ENCODE measurements around the gene GPR84.
"Not testable (repeated sequence)": the region's sequence is repeated elsewhere in the genome, so short reads cannot be mapped to it uniquely, and the experiment has no call there.

The GPR84 gene

DNA sequence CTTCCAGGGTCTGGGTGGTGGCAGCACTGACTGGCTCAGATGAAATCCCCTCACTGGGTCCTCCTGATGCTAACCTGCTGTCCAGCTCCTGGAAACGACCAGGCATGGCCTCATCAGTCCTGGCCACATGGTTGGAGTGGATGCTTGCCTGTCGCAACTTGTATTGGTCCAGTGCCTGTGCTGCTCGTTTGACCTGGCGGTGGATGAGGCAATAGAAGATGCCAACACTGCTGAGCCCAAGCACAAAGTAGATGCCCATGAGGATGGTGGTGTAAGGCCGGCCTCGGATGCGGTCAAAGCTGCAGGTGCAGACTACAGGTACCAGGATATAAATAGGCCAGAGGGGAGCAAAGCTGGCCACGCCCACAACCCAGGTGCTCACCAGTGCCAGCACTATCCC is 1.2 kb downstream of the GPR84 start:
- Mint-ChIP-seq H3K9me3 (no peaks in the 10 kb centered on the region), H3K27ac (peak overlapping the region in 1 of 2 donors; percentile 84)

DNA sequence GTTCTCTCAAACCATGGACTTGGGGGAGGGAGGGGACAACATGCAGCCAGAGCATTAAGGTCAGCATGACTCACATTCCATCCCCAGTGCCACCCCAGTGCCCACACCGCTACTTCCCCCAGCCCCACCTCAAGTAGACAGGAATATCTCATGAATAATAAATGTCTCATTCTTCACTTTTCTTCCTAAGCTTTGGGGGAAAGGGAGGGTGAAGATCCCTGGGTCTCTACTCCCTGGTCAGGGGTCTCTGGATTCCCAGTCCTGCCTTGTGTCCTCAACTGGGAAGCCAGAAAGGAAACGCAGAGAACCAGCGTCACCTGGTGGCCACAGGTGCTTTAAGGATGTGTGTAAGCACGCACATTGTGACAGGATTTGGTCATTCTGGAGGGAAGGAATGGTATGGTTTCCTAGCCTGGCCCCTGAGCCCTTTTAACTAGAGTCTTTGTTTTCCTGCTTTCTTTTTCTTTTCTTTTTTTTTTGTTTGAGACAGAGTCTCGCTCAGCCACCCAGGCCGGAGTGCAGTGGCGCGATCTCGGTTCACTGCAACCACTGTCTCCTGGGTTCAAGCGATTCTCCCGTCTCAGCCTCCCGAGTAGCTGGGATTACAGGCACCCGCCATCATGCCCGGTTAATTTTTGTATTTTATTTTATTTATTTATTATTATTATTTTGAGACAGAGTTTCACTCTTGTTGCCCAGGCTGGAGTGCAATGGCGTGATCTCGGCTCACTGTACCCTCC is 3.4 kb downstream of the GPR84 start:
- peak overlapping the region; percentile 35 to 53 for H3K4me3 Mint-ChIP-seq
- H3K27me3 Mint-ChIP-seq = no peaks in the 10 kb centered on the region
- no peak for ATAC-seq (replicated peaks)
- no peaks in the 10 kb centered on the region for H3K9me3 Mint-ChIP-seq
- H3K36me3 Mint-ChIP-seq (ENCODE audit: insufficient read depth) = no peaks in the 10 kb centered on the region
- H3K4me1 Mint-ChIP-seq (ENCODE audit: low read depth in 2 of 2) = peaks cover 14 to 19% of the 10 kb centered on the region in 2 donors
- no peak overlapping the region for H3K27ac Mint-ChIP-seq
- peak in 2 of 3 experiments; percentile 18 to 33 for DNase-seq

More for the DNA sequence above, 1.2 kb downstream of the GPR84 start:
- DNase-seq (no peak), ATAC-seq (replicated peaks) (no peak)
- Mint-ChIP-seq H3K36me3 (ENCODE audit: insufficient read depth) (no peaks in the 10 kb centered on the region), H3K27me3 (no peaks in the 10 kb centered on the region), H3K4me1 (ENCODE audit: low read depth in 2 of 2) (peaks cover 15 to 19% of the 10 kb centered on the region in 2 donors), H3K4me3 (no peak overlapping the region)

DNA sequence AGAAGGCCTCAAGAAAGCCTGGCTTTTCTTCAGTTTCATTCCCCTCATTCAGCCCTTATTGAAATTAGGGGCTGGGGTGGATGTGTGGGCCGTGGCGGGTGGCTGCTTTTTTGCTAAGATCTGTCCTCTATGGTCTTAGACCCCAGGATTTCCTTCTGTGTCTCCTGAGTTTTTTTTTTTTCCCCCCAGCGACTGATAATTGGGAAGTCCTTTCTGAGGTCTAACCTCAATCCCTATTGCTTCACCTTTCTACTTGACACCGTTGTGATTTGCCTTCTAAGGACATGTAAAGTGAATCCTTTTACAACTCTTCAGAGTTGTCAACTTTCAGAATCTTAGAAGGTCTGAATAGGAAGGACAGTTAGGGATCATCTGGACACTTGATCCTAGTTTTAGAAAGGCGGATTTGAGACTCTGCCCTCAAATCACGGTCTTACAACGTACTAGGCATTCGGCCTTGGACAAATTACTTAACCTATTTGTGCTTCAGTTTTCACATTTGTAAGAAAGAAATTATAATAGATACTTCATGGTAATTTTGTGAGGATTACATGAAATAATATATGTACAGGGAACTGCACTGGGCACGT is 4.4 kb downstream of the GPR84 start:
- no peak overlapping the region for H3K27ac Mint-ChIP-seq
- no peak overlapping the region for H3K4me3 Mint-ChIP-seq
- ATAC-seq (replicated peaks) = no peak
- H3K9me3 Mint-ChIP-seq = no peaks in the 10 kb centered on the region
- DNase-seq = no peak
- H3K4me1 Mint-ChIP-seq (ENCODE audit: low read depth in 2 of 2) = peaks cover 14 to 18% of the 10 kb centered on the region in 2 donors
- no peaks in the 10 kb centered on the region for H3K27me3 Mint-ChIP-seq
- no peaks in the 10 kb centered on the region for H3K36me3 Mint-ChIP-seq (ENCODE audit: insufficient read depth)

DNA sequence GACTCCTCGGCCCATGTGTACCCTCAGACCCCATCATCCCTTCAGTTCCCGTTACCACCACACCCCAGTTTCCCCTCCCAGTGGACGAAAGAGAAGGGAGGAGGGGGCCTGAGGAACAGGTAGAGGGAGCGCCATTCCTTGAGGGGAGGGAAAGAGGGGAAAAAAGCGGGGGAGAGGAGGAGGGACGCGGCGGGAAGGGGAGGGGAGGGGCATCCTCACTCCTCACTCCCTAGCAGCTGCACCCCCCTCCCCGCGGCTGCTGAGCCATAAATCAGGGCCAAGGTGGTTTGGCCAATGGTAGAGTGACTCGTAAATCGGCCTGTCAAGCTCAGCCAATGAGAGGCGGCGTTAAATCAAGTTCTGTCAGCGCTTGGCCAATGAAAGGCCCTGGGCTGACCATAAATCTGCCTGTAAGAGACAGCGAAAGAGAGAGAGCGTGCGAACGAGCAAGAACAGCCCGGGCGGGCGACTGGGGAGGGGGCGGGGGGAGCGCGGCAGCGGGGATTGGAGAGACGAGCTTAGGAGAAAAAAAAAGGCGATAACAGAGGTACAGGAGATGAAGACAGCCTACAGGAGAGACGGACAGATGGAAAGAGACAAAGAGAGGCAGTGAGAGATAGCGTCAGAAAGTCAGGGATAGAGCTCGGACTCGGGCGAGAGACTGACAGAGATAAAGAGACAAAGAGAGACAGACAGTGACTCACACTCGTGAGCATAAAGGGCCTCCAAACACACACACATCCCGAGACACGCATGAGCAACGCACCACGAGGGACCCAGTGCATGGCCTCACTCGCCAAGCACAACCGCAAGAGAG is 5.1 kb downstream of the GPR84 start:
- Mint-ChIP-seq H3K27me3 (no peaks in the 10 kb centered on the region), H3K27ac (no peak overlapping the region), H3K9me3 (no peaks in the 10 kb centered on the region), H3K36me3 (ENCODE audit: insufficient read depth) (no peaks in the 10 kb centered on the region), H3K4me1 (ENCODE audit: low read depth in 2 of 2) (peaks cover 8 to 11% of the 10 kb centered on the region in 2 donors), H3K4me3 (no peak overlapping the region)
- peak; percentile 91 to 94 (median 93) for DNase-seq
- peak; percentile 95 for ATAC-seq (replicated peaks)

DNA sequence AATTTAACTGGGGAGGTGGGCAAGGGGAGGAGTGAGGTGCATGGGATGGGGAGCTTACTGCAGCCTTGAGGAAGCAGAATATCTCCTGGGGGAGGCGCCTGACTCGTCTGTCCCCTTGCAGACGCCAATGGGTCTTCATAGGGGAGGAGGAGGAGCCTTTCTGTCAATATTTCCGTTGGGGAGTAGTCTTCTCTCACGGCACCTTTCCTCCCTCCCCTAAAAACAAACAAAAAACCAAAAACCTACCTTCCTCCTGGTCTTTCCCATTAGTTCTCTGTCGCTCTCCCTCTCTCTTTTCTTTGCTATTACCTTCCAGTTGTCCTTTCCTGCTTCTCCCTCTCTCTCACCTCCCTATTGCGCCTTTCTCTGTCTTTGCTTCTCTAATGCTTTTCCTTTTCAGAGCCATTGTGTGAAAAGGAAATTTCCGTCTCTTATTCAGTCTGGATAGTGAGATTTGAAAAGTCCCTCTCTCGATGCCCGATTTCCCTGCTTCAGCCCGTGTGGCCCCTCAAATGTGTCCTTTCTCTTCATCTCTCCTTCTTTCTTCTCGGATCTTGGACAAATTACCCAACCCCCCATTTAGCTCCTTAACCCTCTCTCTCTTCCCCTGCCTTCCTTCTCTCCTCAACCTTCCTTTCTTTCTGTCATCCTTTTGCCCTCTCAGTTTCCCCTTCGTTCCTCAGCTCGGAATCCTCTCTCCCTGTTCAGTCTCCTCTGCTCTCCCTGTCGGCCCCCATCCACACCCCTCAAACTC is 5.9 kb downstream of the GPR84 start:
- Mint-ChIP-seq H3K27me3 (no peaks in the 10 kb centered on the region), H3K4me3 (no peak overlapping the region), H3K36me3 (ENCODE audit: insufficient read depth) (peaks cover 2% of the 10 kb centered on the region), H3K9me3 (no peaks in the 10 kb centered on the region), H3K27ac (no peak overlapping the region), H3K4me1 (ENCODE audit: low read depth in 2 of 2) (peaks cover 3% of the 10 kb centered on the region in 2 donors)
- no peak for ATAC-seq (replicated peaks)
- no peak for DNase-seq

DNA sequence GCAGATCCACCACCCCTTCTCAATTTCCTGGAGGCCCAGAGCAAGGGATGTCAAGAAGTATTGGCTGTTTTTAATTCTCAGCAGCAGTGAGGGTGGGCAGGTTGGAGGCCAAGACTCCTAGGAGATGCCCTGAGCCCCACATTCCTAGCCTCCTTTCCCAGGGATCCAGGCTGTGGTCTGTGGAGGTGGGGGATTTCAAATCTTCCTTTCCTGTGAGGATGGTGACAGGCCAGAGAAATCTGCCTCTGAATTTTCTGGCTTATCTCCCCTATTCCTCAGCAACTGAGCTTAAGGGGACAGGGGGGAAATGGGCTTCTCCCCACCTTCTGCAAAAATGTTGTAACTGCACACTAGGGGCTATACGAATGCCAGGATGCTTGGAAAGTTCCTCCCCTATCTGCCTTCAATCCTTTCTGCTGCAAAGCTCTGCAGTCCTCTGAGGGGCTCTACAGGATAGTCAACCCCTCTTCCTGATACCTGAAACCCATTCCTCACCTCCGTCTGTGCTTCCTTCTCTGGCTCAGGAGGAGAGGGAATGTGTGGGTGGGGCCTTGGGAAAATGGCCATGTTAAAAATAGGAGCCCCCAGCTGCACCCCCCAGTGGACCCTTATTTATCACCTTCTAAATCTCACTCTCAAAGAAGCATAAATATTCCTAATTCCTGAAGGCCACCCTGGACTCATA is 6.6 kb downstream of the GPR84 start:
- H3K9me3 Mint-ChIP-seq = no peaks in the 10 kb centered on the region
- peaks cover 3% of the 10 kb centered on the region for H3K36me3 Mint-ChIP-seq (ENCODE audit: insufficient read depth)
- H3K27me3 Mint-ChIP-seq = no peaks in the 10 kb centered on the region
- no peaks in the 10 kb centered on the region for H3K4me1 Mint-ChIP-seq (ENCODE audit: low read depth in 2 of 2)
- no peak for ATAC-seq (replicated peaks)
- H3K4me3 Mint-ChIP-seq = no peak overlapping the region
- peak overlapping the region in 1 of 2 donors; percentile 42 for H3K27ac Mint-ChIP-seq
- no peak for DNase-seq

DNA sequence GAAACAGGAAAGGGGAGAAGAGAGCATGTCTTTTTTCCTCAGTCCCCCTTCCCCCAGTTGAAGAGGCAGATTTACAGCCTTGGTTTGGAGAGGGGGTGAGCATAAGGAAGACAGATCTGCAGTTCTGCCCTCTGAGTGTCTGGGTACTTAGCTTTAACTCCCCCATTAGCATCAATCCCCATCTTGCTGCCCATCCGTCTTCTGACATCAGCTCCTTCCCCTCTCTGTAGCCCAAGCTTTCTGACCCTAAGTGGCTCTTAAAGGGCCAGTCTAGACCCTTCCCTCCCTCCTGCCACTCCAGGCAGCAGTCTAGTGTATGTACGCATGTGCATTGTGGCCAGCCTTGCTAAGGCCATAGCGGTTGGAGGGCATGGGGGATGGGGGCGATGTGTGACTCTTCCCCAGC is 7.3 kb downstream of the GPR84 start:
- Mint-ChIP-seq H3K27me3 (no peaks in the 10 kb centered on the region), H3K36me3 (ENCODE audit: insufficient read depth) (peaks cover 3% of the 10 kb centered on the region), H3K27ac (peak overlapping the region in 1 of 2 donors; percentile 42)

DNA sequence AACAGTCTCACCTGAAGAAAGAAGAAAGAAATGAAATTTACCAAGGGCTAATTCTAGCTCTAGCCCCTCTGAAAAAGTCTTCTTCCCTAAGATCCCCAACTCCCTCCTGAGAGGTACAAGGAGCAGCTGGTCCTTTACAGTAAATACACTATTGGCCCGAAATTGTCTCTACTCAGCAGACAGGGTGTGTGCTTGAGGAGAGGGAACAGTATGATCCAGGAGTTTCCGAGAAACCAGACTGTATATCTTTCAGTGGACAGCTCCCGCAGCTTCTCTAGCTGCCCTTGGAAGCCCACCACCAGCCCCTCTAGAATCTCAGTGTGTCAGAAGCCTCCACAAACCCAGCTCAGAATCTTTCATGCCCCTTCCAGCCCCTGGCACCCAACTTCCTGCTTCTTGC is 8.1 kb downstream of the GPR84 start:
- no peaks in the 10 kb centered on the region for H3K9me3 Mint-ChIP-seq
- DNase-seq (no peak), ATAC-seq (replicated peaks) (no peak)
- H3K4me3 Mint-ChIP-seq = no peak overlapping the region
- no peaks in the 10 kb centered on the region for H3K27me3 Mint-ChIP-seq
- peaks cover 0 to 2% of the 10 kb centered on the region in 2 donors for H3K4me1 Mint-ChIP-seq (ENCODE audit: low read depth in 2 of 2)
- H3K36me3 Mint-ChIP-seq (ENCODE audit: insufficient read depth) = peaks cover 7% of the 10 kb centered on the region
- H3K27ac Mint-ChIP-seq = no peak overlapping the region

More for the DNA sequence above, 7.3 kb downstream of the GPR84 start:
- no peak overlapping the region for H3K4me3 Mint-ChIP-seq
- no peaks in the 10 kb centered on the region for H3K4me1 Mint-ChIP-seq (ENCODE audit: low read depth in 2 of 2)
- no peak for DNase-seq
- ATAC-seq (replicated peaks) = no peak
- no peaks in the 10 kb centered on the region for H3K9me3 Mint-ChIP-seq

DNA sequence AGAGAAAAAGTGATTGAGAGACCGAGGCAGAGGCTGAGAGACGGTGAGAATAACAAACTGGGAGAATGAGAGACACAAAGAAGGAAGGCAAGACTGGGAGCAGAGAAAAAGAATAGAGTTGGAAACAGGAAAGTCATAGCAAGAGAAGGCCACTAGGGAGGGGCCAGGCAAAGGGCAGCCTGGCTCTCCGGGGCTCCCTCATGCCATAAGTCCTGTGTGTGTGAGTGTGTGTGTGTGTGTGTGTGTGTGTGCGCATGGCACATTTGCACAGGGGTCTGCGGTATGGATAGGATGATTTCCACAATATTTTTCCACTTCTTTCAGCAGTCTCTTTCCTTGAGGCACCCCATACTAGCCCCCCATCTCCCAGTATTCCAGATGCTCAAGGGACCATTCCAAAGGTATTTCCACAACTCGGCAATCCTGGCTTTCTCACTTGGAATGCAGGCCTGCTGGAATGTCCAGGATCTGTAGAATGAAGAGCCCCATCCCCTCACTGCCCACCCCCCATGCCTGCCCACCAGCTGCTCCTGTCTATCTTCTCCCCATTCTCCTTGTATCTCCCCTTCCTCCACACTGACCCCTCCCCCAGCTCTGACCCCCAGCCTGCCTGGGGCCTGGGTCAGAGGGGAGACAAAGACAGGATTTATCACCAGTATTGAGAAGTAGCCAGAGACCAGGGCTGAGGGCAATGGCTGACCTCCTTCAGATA is 9.0 kb downstream of the GPR84 start:
- H3K4me3 Mint-ChIP-seq = no peak overlapping the region
- peak overlapping the region in 1 of 2 donors; percentile 7 for H3K27ac Mint-ChIP-seq
- ATAC-seq (replicated peaks) (no peak), DNase-seq (no peak)
- H3K27me3 Mint-ChIP-seq = no peaks in the 10 kb centered on the region
- peaks cover 14% of the 10 kb centered on the region for H3K36me3 Mint-ChIP-seq (ENCODE audit: insufficient read depth)
- no peaks in the 10 kb centered on the region for H3K9me3 Mint-ChIP-seq
- peaks cover 0 to 2% of the 10 kb centered on the region in 2 donors for H3K4me1 Mint-ChIP-seq (ENCODE audit: low read depth in 2 of 2)

DNA sequence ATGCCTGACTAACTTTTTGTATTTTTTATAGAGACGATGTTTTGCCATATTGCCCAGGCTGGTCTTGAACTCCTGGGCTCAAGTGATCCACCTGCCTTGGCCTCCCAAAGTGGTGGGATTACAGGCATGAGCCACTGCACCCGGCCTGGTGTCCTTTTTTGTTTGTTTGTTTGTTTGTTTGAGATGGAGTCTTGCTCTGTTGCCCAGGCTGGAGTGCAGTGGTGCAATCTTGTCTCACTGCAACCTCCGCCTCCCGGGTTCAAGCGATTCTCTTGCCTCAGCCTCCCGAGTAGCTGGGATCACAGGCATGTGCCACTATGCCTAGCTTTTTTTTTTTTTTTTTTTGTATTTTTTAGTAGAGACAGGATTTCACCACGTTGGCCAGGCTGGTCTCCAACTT is 10.0 kb downstream of the GPR84 start:
- ATAC-seq (replicated peaks); H3K4me3 Mint-ChIP-seq; H3K27me3 Mint-ChIP-seq; H3K9me3 Mint-ChIP-seq; DNase-seq; H3K4me1 Mint-ChIP-seq (ENCODE audit: low read depth in 2 of 2): not testable (repeated sequence)
- Mint-ChIP-seq H3K27ac (peak overlapping the region; percentile 7 to 76), H3K36me3 (ENCODE audit: insufficient read depth) (peaks cover 17% of the 10 kb centered on the region)

DNA sequence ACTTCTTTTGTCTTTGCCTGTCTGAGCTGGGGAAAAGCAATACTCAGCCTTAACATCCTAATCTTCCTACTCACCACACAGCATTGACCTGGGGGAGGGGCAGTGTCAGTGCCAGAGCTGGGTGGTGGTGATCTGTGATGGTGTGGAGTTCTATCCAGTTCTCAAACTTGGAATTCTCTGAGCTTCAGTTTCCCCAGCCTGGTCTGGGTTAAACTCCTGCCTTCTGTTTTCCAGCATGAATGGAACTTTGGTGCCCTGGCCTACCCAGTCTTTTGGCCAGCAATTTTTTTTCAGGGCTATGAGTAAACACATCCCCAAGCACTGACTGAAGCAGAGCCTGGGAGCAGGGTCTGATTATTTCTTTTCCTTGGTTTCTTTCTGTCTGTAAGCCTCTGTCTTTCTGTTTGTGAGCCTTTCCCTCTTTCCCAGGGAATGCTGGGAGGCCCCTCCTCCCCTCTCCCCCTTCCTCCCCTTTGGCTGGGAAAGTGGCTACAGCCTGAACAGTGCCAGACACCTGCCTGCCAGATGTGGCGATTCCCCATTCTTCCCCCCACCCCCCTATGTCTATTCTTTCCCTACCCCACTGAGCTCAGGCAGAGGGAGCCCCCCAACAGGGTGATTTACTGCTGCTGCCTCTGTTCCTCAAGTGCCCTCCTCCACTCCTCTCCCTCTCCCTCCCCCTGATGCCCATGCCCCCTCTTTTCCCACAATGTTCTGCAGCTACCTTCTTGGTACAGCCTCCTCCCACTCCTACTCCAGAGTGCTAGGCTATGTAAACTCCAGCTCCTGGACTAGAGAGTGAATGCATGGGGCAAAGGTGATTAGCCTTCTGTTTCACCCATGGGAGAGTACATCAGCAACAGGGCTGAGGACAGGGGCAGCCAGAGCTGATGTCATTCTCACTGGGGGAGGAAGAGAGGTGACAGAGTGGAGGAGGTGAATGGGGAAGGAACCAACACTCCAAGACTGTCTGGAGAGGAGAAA is 11.1 kb downstream of the GPR84 start:
- Mint-ChIP-seq H3K9me3 (no peaks in the 10 kb centered on the region), H3K36me3 (ENCODE audit: insufficient read depth) (peaks cover 20% of the 10 kb centered on the region), H3K27me3 (no peaks in the 10 kb centered on the region), H3K4me1 (ENCODE audit: low read depth in 2 of 2) (peaks cover 0 to 2% of the 10 kb centered on the region in 2 donors), H3K27ac (peak overlapping the region in 1 of 2 donors; percentile 76), H3K4me3 (no peak overlapping the region)
- no peak for DNase-seq
- ATAC-seq (replicated peaks) = no peak

All from effector memory CD8-positive, alpha-beta T cell (primary cell).